HG02610 (cell line): ENCODE data around the gene HSDL2.
"Not testable (repeated sequence)": the region's sequence is repeated elsewhere in the genome, so short reads cannot be mapped to it uniquely, and the experiment has no call there.

Source experiments
- ATAC-seq: cut with Tn5 transposase; IDR thresholded peaks from one replicate; pipeline ENCODE4 v1.9.1; 2021; ENCODE audit warnings: mild to moderate bottlenecking, moderate library complexity; ENCODE audit not compliant: unreplicated experiment

HSDL2 gene

GRCh38 chr9:112365257-112365656 lies 14.7 kb upstream of the HSDL2 start:
- not testable (repeated sequence) for ATAC-seq

- ATAC-seq, result no peak
Observed at GRCh38 chr9:112366591-112366990, 13.3 kb upstream of the HSDL2 start.

GRCh38 chr9:112367465-112367864 lies 12.4 kb upstream of the HSDL2 start:
- ATAC-seq, result no peak

GRCh38 chr9:112369817-112370216 lies 10.1 kb upstream of the HSDL2 start:
- no peak for ATAC-seq

- no peak for ATAC-seq
Observed at GRCh38 chr9:112371060-112371459, 8.8 kb upstream of the HSDL2 start.

GRCh38 chr9:112373666-112374065 lies 6.2 kb upstream of the HSDL2 start:
- ATAC-seq, result not testable (repeated sequence)

GRCh38 chr9:112374232-112374631 lies 5.7 kb upstream of the HSDL2 start:
- ATAC-seq, result not testable (repeated sequence)

DNA sequence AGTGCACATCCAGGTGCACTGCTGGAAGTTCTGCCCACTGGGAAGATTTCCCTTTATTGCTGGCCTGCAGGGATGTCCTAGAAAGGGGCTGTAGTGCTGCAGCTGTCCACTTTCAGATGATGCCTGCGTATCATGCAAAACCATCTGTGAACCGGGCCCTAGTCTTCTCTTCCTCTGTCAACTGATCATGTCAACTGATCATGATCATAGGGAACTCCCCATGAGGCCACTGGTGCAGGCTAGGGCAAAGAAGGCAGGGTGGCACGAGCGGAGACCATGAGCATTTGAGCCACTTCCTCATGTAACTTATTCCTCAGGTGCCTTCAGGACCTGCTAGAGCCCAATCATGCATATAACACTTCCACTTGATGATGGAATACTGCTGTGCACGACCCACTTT lies 4.5 kb upstream of the HSDL2 start:
- ATAC-seq, result no peak

DNA sequence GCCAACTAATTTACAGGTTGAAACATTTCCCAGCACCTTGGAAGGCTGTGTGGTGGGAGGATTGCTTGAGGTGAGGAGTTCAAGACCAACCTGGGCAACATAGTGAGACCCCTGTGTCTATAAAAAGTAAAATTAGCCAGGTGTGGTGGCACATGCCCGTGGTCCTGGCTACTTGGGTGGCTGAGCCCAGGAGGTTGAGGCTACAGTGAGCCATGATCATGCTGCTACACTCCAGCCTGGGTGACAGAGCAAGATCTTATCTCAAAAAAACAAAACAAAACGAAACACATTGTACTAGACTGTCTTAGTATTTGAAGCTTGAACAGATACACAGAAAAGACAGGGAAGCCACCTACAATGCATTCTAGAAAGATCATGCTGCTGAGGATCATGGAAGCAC lies 2.8 kb upstream of the HSDL2 start:
- ATAC-seq, result no peak

DNA sequence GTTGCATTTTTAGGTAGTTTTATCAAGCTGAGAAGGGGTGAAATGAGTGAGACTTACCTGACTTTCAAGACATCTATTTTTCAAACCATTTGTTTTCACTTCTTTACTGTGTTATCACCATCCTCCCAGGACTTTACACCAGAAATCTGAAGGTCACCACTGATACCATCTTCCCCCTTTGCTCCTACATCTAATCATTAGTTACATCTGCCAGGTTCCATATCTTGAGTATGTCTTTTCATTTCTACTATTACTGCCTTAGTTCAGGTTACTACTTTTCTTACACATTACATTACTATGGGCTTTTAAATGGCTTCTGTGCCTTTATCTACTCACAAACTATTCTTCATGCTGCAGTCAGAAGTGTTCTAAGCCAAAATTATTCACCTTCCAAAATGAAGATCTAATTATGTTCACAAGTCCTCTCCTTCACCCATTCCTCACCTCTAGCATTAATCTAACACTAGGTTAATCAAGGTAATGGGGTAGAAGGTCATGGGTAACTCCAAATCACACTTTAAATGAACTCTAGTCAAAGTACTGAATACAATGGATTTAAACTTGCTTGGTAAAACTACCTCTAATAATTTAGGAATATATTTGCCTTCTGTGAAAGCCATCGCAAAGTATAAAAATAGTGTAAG lies 2.1 kb upstream of the HSDL2 start:
- ATAC-seq, result no peak

GRCh38 chr9:112378328-112379176 lies 1.4 kb upstream of the HSDL2 start:
- peak; percentile 13 for ATAC-seq

GRCh38 chr9:112379177-112380101 lies 469 bp upstream of the HSDL2 start:
- ATAC-seq, result peak; percentile 78

- ATAC-seq, result no peak
Observed at GRCh38 chr9:112380825-112381221, 915 bp downstream of the HSDL2 start.

DNA sequence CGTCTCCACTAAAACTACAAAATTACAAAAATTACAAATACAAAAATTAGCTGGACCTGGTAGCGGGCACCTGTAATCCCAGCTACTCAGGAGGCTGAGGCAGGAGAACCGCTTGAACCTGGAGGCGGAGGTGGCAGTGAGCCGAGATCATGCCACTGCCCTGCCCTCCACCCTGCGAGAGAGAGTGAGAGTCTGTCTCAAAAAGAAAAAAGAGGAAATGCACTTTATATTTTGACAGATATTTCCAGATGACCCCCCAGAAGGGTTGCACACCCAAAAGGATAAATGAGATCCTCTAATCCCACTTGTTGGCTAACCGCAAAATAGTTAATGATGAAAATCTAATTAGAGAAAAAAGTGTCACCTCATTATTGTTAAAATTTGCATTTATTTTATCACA lies 2.2 kb downstream of the HSDL2 start:
- no peak for ATAC-seq

GRCh38 chr9:112382501-112383364 lies 2.8 kb downstream of the HSDL2 start:
- ATAC-seq, result no peak

DNA sequence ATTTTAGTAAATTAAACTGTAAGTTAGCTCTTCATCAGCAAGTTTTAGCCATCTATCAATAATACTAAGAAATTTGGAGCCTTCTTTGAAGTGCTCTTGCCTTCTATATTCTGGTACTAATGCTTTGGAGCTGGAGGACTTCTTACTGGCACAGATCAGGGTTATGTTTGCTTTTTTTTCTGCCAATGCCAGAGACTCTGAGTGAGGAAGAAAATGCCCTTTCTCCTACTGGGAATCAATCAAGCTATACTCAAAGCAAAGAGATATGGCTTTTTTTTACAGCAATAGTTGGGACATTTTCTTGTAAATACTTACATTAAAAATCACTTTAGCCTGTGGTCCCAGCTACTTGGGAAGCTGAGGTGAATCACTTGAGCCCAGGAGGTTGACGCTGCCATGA lies 4.3 kb downstream of the HSDL2 start:
- no peak for ATAC-seq

DNA sequence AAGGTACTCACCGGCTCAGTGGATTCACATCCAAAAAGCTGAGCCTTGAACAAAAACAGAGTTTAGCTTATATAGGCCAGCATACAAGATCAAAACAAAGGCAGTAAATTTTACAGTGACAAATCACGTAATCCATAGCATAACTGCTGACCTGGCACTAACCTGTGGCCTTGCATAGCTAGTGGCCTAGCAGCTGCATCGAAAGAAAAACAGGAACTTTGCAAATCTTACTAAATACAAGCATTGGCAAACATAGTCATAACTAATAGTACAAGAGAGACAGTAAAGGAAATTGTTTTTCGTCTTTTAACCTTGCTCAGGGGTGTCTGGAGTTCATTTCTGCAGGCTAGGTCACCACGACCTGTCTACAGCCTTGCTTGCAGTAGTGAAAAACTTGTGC lies 4.8 kb downstream of the HSDL2 start:
- ATAC-seq, result no peak

DNA sequence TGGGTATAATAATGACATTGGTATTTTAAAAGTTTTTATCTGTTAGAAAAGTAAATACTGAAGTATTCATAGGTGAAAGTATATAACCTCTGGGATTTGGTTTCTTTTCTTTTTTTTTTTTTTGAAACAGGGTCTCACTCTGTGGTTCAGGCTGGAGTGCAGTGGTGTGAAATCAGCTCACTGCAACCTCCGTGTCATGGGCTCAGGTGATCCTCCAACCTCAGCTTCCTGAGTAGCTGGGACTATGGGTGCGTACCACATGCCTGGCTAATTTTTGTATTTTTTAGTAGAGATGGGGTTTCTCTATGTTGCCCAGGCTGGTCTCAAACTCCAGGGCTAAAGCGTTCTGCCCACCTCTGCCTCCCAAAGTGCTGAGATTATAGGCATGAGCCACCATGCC lies 7.2 kb downstream of the HSDL2 start:
- no peak for ATAC-seq

DNA sequence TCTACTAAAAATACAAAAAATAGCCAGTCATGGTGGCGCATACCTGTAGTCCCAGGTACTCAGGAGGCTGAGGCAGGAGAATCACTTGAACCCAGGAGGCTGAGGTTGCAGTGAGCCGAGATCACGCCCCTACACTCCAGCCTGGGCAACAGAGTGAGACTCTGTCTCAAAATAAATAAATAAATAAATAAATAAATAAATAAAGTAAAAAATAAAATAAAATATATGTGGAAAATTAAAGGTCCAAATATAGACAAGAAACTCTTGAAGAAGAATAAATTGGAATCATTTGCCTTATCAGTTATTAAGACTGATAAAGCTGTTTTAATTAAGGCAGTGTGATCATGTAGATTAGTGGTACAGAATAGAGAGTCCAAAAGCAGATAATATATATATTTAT lies 10.0 kb downstream of the HSDL2 start:
- ATAC-seq, result not testable (repeated sequence)

DNA sequence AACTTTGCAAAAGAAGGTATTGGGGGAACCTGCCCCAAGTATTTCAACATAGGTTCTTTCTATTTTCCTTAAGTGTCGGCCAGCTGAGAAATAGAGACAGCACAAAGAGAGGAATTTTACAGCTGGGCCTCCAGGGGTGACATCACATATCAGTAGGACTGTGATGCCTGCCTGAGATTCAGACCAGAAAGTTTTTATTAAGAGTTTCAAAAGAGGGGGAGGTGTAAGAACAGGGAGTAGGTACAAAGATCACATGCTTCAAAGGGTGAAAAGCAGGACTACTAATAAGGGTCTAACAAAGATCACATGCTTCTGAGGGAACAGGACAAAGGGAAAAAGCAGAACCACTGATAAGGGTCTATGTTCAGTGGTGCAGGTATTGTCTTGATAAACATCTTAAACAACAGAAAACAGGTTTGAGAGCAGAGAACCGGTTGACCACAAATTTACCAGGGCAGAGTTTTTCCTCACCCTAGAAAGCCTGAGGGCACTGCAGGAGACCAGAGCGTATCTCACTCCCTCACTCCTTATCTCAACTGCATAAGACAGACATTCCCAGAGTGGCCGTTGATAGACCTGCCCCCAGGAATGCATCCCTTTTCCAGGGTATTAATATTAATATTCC lies 12.1 kb downstream of the HSDL2 start:
- ATAC-seq, result not testable (repeated sequence)
